HepG2 (cell line): ENCODE data around the gene SMOC1. TPM values are rescaled to one million over a fixed set of nuclear protein-coding genes. Genes with fewer than 3 reads are reported as not detected.
A peak's percentile ranks its signal among the peaks of the same experiment; 100 is the strongest.

Experiments used
- ASH2L ChIP-seq: fragments of 300-600, 200-600 bp; sonication (generic); IDR thresholded peaks from 2 replicates; pipeline ENCODE4 v1.7.0; 2017; ENCODE audit warnings: low read depth, mild to moderate bottlenecking, moderate library complexity, mixed read lengths, low read length; ENCODE audit not compliant: insufficient read length
- ATF7 ChIP-seq, 2 experiments: fragments of 450-650 bp in 1 of 2; sonication (generic) in 1 of 2; formaldehyde crosslinking in 1 of 2; IDR thresholded peaks; 2 replicates each; pipeline versions ENCODE4 v1.4.0 to v1.6.1; 2016 to 2020; ENCODE audit warnings: antibody characterized with exemption in 1 of 2, mild to moderate bottlenecking in 1 of 2, missing genetic modification reagents in 1 of 2
- CEBPG ChIP-seq: IDR thresholded peaks from 2 replicates; pipeline ENCODE4 v1.6.1; 2016
- ELF3 ChIP-seq: IDR thresholded peaks from 2 replicates; pipeline ENCODE4 v1.6.1; 2016; ENCODE audit warnings: missing genetic modification reagents, missing compliant biosample characterization
- ETS1 ChIP-seq: sonication (generic); formaldehyde crosslinking; IDR thresholded peaks from 2 replicates; pipeline ENCODE4 v1.4.0; 2020; ENCODE audit warnings: missing genetic modification reagents
- HBP1 ChIP-seq: IDR thresholded peaks from 2 replicates; pipeline ENCODE4 v1.6.1; 2016; ENCODE audit warnings: low read depth, control low read depth
- HINFP ChIP-seq: sonication (generic); formaldehyde crosslinking; IDR thresholded peaks from 2 replicates; pipeline ENCODE4 v1.4.0; 2020; ENCODE audit warnings: low read depth, mild to moderate bottlenecking, missing genetic modification reagents
- HMG20A ChIP-seq: IDR thresholded peaks from 2 replicates; pipeline ENCODE4 v1.6.1; 2016; ENCODE audit warnings: borderline replicate concordance
- IKZF4 ChIP-seq: sonication (generic); formaldehyde crosslinking; IDR thresholded peaks from 2 replicates; pipeline ENCODE4 v1.5.1; 2020; ENCODE audit warnings: borderline replicate concordance, mild to moderate bottlenecking, low read depth, missing genetic modification reagents; ENCODE audit errors: not compliant biosample characterization
- IRF2 ChIP-seq: IDR thresholded peaks from 2 replicates; pipeline ENCODE4 v1.6.1; 2018; ENCODE audit warnings: missing genetic modification reagents, missing compliant biosample characterization
- ISL2 ChIP-seq: sonication (generic); formaldehyde crosslinking; IDR thresholded peaks from 2 replicates; pipeline ENCODE4 v1.5.0; 2020; ENCODE audit warnings: missing genetic modification reagents
- MBNL3 ChIP-seq: fragments of 250-450 bp; sonication (Bioruptor Pico); conservative IDR thresholded peaks from 2 replicates; pipeline ENCODE4 v1.8.0; 2022; ENCODE audit warnings: mild to moderate bottlenecking, inconsistent platforms
- RFXAP ChIP-seq: sonication (generic); formaldehyde crosslinking; IDR thresholded peaks from 2 replicates; pipeline ENCODE4 v1.4.0; 2020; ENCODE audit warnings: missing genetic modification reagents, borderline replicate concordance
- SUZ12 ChIP-seq: fragments of 150-350 bp; IDR thresholded peaks from 2 replicates; pipeline ENCODE4 v1.6.1; 2014; ENCODE audit warnings: low read depth, low read length
- TAF1 ChIP-seq: sonication (generic); formaldehyde crosslinking; IDR thresholded peaks from 2 replicates; pipeline ENCODE4 v1.4.0; 2020; ENCODE audit warnings: missing genetic modification reagents
- ZBTB42 ChIP-seq: sonication (generic); formaldehyde crosslinking; IDR thresholded peaks from 2 replicates; pipeline ENCODE4 v1.5.0; 2020; ENCODE audit warnings: mild to moderate bottlenecking, missing genetic modification reagents
- ZNF24 ChIP-seq: fragments of 450-650 bp; IDR thresholded peaks from 2 replicates; pipeline ENCODE4 v1.6.1; 2017; ENCODE audit warnings: antibody characterized with exemption, mild to moderate bottlenecking
- ZNF274 ChIP-seq: sonication (generic); formaldehyde crosslinking; IDR thresholded peaks from 2 replicates; pipeline ENCODE4 v1.5.1; 2020; ENCODE audit warnings: mild to moderate bottlenecking, missing genetic modification reagents
- ZNF331 ChIP-seq: sonication (generic); formaldehyde crosslinking; IDR thresholded peaks from 2 replicates; pipeline ENCODE4 v1.4.0; 2020; ENCODE audit warnings: missing genetic modification reagents
- ZNF335 ChIP-seq: sonication (generic); formaldehyde crosslinking; IDR thresholded peaks from 2 replicates; pipeline ENCODE4 v1.4.0; 2020; ENCODE audit warnings: missing genetic modification reagents
- ZNF414 ChIP-seq: sonication (generic); formaldehyde crosslinking; IDR thresholded peaks from 2 replicates; pipeline ENCODE4 v1.5.0; 2020; ENCODE audit warnings: missing genetic modification reagents
- ZNF577 ChIP-seq: sonication (generic); formaldehyde crosslinking; IDR thresholded peaks from 2 replicates; pipeline ENCODE4 v1.4.0; 2020; ENCODE audit warnings: mild to moderate bottlenecking, low read depth, missing genetic modification reagents, borderline replicate concordance
- ZNF704 ChIP-seq: sonication (generic); formaldehyde crosslinking; IDR thresholded peaks from 2 replicates; pipeline ENCODE4 v1.8.1; 2023; ENCODE audit warnings: mild to moderate bottlenecking, inconsistent platforms, moderate library complexity, missing genetic modification reagents, borderline replicate concordance
- ZSCAN31 ChIP-seq: sonication (generic); formaldehyde crosslinking; IDR thresholded peaks from 2 replicates; pipeline ENCODE4 v1.5.0; 2020; ENCODE audit warnings: low read depth, mild to moderate bottlenecking, missing genetic modification reagents
- polyA plus RNA-seq, 8 experiments: library from polyadenylated mRNA; depleted of rRNA in 3 of 8; stranded (reverse) in 7 of 8; unstranded in 1 of 8; fragments of >200 nt; fragmentation: Illumina TruSeq in 4 of 8; extraction: Trizol in 4 of 8; gene quantifications; 2 replicates each; pipeline versions ENCODE4 v1.2.1 to v1.2.3, GENCODE V29; 2011 to 2016; ENCODE audit warnings: low read depth in 4 of 8, missing spikeins in 1 of 8, mixed read lengths in 1 of 8; ENCODE audit not compliant: insufficient read depth in 1 of 8
- total RNA-seq, 5 experiments: library from RNA; depleted of rRNA; stranded (reverse); fragments of >200 nt; fragmentation: Illumina TruSeq; extraction: Trizol; gene quantifications; 2 replicates each; pipeline ENCODE4 v1.2.3, GENCODE V29; 2016; ENCODE audit warnings: low read depth in 1 of 5

The SMOC1 gene
- total and polyA plus RNA-seq, 2 of the 13 experiments (the other 11 are each of a cell fraction or from before 2014, with no cell fraction given) = 17.8 to 35.6 TPM

- TF ChIP-seq ZNF24 = no peak
- TF ChIP-seq IRF2 (CRISPR knock-in tag) = peak; percentile 81
- no peak for TF ChIP-seq ATF7 (IDR thresholded peaks at IDR 0.05)
- TF ChIP-seq ATF7 (CRISPR knock-in tag; IDR thresholded peaks at IDR 0.05) = 0 out of 2 replicates have a peak, but pooled peaks have one; percentile 42
- no peak for TF ChIP-seq ETS1 (CRISPR knock-in tag)
- TF ChIP-seq SUZ12 = no peak
- peak; percentile 81; the same call in 1 of the 2 replicates for TF ChIP-seq ZNF414 (CRISPR knock-in tag)
- no peak; the same call in 1 of the 2 replicates for TF ChIP-seq ZNF704 (CRISPR knock-in tag)
- TF ChIP-seq IKZF4 (CRISPR knock-in tag) = peak; percentile 67
- TF ChIP-seq HINFP (CRISPR knock-in tag) = peak; percentile 36; the same call in 1 of the 2 replicates
- peak; percentile 44; the same call in 1 of the 2 replicates for TF ChIP-seq ELF3 (CRISPR knock-in tag)
- TF ChIP-seq MBNL3 (CRISPR knock-in tag) = no peak
- TF ChIP-seq ASH2L = no peak
- TF ChIP-seq ISL2 (CRISPR knock-in tag) = 0 out of 2 replicates have a peak, but pooled peaks have one; percentile 36
- peak; percentile 54; the same call in 1 of the 2 replicates for TF ChIP-seq ZNF335 (CRISPR knock-in tag)
- peak; percentile 63; the same call in 1 of the 2 replicates for TF ChIP-seq ZNF331 (CRISPR knock-in tag)
- peak; percentile 48; the same call in 1 of the 2 replicates for TF ChIP-seq TAF1 (CRISPR knock-in tag)
- peak; percentile 70; the same call in 1 of the 2 replicates for TF ChIP-seq HBP1 (CRISPR knock-in tag)
- peak; percentile 60; the same call in 1 of the 2 replicates for TF ChIP-seq ZNF274 (CRISPR knock-in tag)
- TF ChIP-seq CEBPG (CRISPR knock-in tag) = peak; percentile 67; the same call in 1 of the 2 replicates
- 0 out of 2 replicates have a peak, but pooled peaks have one; percentile 13 for TF ChIP-seq HMG20A (CRISPR knock-in tag)
- TF ChIP-seq ZNF577 = no peak
- TF ChIP-seq ZBTB42 = no peak
- 0 out of 2 replicates have a peak, but pooled peaks have one; percentile 46 for TF ChIP-seq RFXAP (CRISPR knock-in tag)
- TF ChIP-seq ZSCAN31 = peak; percentile 84
These were observed 166.8 kb downstream of the SMOC1 start (continued) for GRCh38 chr14:70045844-70046535.
